AG04449 (cell line): Measurements from ENCODE around the gene SLC22A14.

Experiments used
- CTCF ChIA-PET: fragments of 350-600 bp; formaldehyde crosslinking; extraction: SDS; loops from one replicate; lab custom pipeline; 2021; ENCODE audit warnings: antibody characterized with exemption; lab: Yijun Ruan, JAX
- POLR2A ChIA-PET: fragments of 400-600, 350-600 bp; formaldehyde crosslinking; extraction: SDS; loops from one replicate; lab custom pipeline; 2020; ENCODE audit warnings: antibody characterized with exemption, inconsistent platforms; lab: Yijun Ruan, JAX
- DNase-seq: peaks from one replicate; pipeline ENCODE4 v3.0.0-alpha.2; 2010; ENCODE audit warnings: low read depth, low spot score
- H3K4me3 ChIP-seq: 2 replicates; pipeline ENCODE4 v1.5.1; 2011; ENCODE audit warnings: low read depth, mild to moderate bottlenecking, control low read depth, low read length
- CTCF ChIP-seq: IDR thresholded peaks from one replicate; pipeline ENCODE4 v1.5.1; 2011; ENCODE audit warnings: mild to moderate bottlenecking, moderate library complexity, low read length, control low read depth, inconsistent platforms; ENCODE audit not compliant: insufficient read depth; ENCODE audit errors: missing control alignments

Gene SLC22A14

GRCh38 chr3:38267662-38268061 is 14.4 kb upstream of the SLC22A14 start:
- no peak for DNase-seq
- no peak for TF ChIP-seq CTCF
- ChIA-PET CTCF (interaction anchor here (1.3 kb wide), 1 partner anchor 79 kb away, joined by 3 read pairs; the partner anchor contains the start of gene XYLB), POLR2A (no interaction called here)
- no peak overlapping the region for H3K4me3 ChIP-seq

- no peak overlapping the region for H3K4me3 ChIP-seq
- no peak for TF ChIP-seq CTCF
- CTCF ChIA-PET = interaction anchor here (1.3 kb wide), 1 partner anchor 79 kb away, joined by 3 read pairs; the partner anchor contains the start of gene XYLB
- DNase-seq = no peak
- POLR2A ChIA-PET = no interaction called here
Measured at GRCh38 chr3:38268087-38268486, 14.0 kb upstream of the SLC22A14 start.

GRCh38 chr3:38268522-38268921 is 13.6 kb upstream of the SLC22A14 start:
- H3K4me3 ChIP-seq = no peak overlapping the region
- POLR2A ChIA-PET = no interaction called here
- CTCF ChIA-PET = interaction anchor here (1.3 kb wide), 1 partner anchor 78 kb away, joined by 3 read pairs; the partner anchor contains the start of gene XYLB
- TF ChIP-seq CTCF = no peak
- DNase-seq = no peak

GRCh38 chr3:38270606-38271005 is 11.5 kb upstream of the SLC22A14 start:
- ChIA-PET POLR2A (no interaction called here), CTCF (interaction anchor here (2.0 kb wide), 1 partner anchor 76 kb away, joined by 8 read pairs; the partner anchor contains the start of gene XYLB)
- no peak for DNase-seq
- TF ChIP-seq CTCF = no peak
- H3K4me3 ChIP-seq = no peak overlapping the region

- CTCF ChIA-PET = interaction anchor here (1.5 to 2.0 kb wide), 2 partner anchors 27 to 75 kb away, joined by 4 to 8 read pairs; partner anchors contain the start of gene XYLB
- no peak for TF ChIP-seq CTCF
- POLR2A ChIA-PET = no interaction called here
- DNase-seq = no peak
- no peak overlapping the region for H3K4me3 ChIP-seq
Measured at GRCh38 chr3:38271553-38271952, 10.5 kb upstream of the SLC22A14 start.

GRCh38 chr3:38274864-38275649 is 7.0 kb upstream of the SLC22A14 start:
- TF ChIP-seq CTCF = no peak
- no peak overlapping the region for H3K4me3 ChIP-seq
- DNase-seq = no peak
- ChIA-PET POLR2A (interaction anchor here (0.6 kb wide), 1 partner anchor 10 kb away, joined by 3 read pairs; no protein-coding TSS in a partner anchor), CTCF (no interaction called here)
